ENCODE data around the gene LBP.
"Not testable (repeated sequence)": the region's sequence is repeated elsewhere in the genome, so short reads cannot be mapped to it uniquely, and the experiment has no call there.

Gene LBP

DNA sequence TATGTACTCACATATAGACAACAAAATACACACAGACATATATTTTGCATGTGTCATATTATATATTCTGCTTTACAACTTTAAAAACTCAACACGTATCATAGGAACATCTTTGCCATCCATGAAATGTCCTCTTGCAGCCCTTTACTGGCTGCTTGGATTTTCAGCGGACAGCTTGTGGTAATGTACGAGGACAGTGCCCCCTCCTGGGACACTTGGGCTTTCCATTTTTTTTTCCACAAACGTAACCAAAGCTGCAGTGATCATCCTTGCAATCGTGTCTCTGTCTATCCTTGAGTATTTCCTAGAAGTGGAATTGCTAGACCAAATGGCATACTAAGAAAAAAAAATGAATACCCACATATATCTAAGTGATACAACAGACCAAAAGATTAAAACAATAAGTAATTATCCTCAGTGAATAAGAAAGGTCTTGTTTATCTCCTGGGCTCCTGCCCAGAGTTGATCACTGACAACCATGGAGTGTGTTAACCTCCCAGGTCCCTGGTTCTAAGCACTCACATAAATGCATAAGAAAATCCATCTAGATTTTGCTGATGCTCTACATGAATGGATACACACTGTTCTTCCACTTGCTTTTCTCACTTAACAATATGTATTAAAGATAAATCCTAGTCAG is 24.2 kb upstream of the LBP start:
- peak in 1 of 2 experiments; percentile 59 for DNase-seq

DNA sequence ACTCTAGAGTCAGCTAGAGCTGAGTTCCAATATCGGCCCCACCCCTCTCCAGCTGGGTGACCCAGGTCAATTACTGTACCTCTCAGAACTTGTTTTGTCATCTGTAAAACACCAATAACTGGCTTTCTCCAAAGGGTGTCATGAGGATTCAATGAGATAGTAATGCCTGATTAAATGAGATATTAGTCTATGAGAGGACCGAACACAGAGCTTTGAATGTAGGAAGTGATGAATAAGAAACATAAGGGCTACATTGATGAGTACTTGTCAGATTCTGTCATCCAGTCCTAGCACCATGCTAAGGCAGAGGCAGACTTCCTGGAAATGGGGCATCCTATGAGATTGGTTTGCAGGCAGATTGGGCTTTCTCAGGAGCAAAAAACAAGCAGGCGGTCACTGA is 22.1 kb upstream of the LBP start:
- no peak for DNase-seq

DNA sequence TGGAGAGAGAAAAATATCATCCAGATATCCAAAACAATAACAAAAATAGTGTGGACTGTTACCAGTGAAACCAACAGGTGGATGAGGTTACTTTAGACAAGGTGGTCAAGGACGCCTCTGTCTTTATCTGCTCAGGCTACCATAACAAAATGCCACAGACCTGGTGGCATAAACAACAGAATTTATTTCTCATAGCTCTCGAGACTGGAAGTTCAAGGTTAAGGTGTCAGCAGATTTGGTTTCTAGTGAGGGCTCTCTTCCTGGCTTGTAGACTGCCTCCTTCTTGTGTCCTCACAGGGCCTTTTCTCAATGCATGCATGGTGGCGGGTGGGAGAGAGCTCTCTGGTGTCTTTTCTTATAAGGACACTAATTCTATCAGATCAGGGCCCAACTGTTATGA is 21.1 kb upstream of the LBP start:
- no peak for DNase-seq

DNA sequence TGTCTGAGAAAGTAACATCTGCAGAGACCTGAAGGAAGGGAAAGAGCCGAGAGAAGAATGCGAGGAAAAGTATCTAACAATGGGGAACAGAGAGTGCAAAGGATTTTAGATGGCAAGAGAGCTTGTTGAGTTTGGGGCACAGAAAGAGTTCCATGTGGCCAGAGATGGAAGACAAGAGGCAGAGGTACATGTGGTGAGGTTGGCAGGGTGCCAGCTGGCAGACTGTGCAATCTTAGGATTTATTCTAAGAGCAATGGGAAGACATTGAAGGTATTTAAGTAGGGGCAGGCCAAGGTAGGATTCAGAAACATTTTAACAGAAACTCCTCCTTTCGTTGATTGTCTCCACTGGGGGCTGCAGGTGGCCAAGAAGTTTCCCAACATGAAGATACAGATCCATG is 20.4 kb upstream of the LBP start:
- DNase-seq = no peak

DNA sequence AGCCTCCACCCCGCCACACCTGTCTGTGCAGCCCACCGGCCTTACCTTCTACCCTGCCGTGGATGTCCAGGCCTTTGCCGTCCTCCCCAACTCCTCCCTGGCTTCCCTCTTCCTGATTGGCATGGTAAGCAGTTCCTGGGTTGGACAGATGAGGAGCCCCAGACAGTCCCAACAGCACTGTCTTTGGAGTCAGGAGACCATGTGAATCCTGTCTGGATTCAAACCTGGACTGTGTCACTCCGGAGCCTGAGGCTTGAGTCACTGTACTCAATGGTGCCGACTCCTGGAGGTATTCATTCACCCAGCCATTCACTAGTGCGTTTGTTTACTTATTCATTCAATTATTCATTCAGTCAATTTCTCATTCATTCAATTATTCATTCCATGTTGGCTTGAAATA is 20.0 kb upstream of the LBP start:
- no peak for DNase-seq

DNA sequence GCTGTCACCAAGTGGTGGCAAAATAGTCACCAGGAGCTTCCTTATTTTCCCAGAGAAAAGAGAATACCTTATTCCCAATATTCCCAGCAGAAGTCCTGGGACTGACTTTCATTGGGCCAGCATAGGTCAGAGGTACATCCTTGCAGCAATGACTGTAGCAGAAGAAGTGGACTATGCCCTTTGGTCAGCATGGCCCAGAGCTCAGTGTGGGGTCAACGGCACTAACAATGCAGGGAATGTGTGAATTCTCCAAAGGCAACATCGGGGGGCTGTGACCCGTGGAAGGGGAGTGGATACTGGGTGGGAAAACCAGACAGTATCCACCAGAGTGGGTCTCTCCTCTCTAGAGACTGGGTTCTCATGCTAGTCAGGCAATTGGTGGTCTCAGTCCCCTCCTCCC is 15.6 kb upstream of the LBP start:
- no peak for DNase-seq

DNA sequence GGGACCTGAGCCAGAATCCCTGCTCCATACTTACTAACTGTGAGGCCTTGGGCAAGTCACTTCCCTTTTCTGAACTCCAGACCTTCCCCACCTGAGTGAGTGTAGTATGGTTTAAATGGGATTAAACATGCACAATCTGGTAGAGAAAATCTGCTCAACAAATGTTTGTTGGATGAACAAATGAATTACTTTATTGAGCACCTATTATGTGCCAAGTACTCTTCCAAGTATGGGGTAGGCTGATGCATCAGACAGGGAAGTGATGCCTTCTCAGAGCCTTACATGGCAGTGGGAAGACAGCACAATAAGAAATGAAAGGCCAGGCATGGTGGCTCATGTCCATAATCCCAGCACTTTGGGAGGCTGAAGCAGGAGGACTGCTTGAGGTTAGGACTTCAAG is 15.0 kb upstream of the LBP start:
- no peak for DNase-seq

DNA sequence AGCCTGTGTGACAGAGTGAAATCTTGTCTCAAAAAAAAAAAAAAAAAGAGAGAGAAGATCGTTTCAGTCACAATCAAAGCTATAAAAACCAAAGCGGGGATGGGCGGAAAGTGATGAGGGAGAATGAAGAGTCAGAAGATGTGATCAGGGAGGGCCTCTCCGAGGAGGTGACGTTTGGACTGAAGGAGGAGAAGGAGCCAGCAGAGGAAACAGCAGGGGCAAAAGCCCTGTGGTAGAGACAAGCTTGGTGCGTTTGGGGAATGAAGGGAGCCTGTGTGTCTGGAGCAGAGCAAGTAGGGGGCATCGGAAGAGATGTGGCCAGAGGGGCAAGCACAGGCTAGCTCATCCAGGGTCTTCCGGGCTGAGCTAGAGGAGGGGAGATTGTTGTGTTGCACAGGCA is 14.5 kb upstream of the LBP start:
- DNase-seq = no peak

DNA sequence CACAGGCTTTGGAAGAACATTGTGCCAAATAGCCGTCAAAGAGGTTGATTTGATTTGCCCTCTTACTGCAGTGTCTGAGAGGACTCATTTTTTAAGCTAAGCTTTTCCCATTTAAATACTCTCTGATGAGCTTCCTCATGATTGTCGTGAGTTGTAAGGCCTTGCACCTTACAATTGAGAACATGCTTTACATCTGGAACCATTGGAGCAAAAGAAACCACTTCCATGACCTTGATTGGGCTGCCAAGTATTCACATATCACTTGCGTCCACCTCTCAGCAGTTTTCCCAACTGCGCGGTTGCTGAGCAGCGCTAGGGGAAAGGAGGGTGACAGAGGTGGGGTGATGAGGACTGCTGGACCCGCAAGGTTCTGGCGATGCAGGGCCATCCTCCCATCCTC is 12.3 kb upstream of the LBP start:
- DNase-seq = no peak

DNA sequence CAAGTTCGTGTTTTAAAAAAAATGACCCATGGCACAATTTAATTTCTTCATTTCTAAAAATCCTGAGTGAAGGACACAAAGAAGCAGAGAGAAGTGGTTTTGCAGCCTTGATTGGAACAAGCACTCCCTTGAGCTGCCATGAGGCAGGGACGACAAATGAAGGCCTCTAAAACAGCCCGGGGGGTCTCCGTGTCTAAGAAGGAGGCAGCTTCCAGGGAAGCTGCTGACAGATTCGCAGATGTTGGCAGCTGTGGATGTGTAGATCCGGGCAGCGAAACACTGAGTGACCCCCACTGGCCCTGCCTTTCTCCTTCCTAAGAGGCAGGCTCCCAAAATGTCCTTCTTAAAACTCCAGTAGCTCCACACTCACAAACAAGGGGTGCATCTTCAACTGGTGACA is 9.6 kb upstream of the LBP start:
- DNase-seq = no peak

DNA sequence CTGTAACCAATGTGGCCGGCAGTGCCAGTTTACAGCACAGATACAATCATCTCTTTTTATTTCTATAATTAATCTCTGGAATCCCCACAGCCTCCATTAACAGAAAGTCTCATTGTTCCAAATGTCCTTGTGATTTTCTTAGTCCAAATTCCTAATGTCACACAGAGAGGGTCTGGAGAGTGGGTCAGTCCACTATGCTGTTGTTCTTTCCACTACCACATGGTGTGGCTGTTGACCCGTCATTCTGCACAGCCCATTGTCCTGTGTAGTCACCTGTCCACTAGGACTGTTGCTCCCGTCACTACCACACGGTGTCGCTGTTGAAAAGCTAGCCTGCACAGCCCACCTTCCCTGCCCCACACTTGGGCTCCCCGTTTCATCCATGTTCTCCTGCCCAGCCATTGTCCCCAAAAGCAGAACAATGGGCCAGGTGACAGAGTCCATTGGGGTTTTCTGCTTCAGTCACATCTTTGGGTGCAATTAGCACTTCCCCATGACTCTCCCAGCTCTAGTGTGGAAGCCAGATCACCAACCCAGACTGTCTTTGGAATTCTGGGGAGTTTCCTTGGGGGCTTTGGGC is 8.6 kb upstream of the LBP start:
- peak; percentile 44 to 53 for DNase-seq

DNA sequence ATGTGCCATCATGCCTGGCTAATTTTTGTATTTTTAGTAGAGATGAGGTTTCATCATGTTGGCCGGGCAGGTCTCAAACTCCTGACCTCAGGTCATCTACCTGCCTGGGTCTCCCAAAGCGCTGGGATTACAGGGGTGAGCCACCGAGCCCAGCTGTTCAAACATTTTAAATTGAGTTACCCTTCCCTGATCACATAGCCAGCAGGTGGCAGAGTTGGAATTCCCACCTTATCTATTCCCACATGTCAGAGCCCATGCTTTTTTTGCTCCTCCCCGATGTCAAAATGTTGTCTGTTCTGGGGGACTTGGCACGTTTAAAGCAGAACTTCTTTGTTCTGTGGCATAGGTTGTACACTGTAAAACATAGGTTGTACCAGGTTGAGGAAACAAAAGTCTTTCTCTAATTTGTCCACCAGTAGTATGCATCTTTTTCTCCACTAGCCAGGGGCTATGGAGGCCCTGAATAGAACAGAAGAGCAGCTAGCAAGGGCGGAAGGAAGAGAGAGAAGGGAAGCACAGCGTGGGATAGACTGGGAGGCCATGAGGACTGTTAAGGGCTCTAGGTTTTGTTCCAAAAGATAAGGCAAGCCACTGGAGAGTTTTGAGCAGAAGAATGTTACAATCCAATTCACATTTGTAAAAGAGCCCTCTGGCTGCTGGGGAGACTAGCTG is 7.3 kb upstream of the LBP start:
- peak in 1 of 2 experiments; percentile 21 for DNase-seq

DNA sequence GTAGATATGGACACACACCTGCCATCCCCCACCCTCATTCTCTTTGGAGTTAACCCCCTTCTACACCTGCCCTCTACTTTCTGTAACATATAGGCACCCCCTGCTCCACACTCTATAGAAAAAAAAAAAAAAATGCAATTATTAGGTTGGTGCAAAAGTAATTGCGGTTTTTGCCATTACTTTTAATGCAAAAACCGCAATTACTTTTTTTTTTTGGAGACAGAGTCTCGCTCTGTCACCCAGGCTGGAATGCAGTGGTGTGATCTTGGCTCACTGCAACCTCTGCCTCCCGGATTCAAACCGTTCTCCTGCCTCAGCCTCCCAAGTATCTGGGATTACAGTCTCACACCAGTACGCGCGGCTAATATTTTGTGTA is 6.8 kb upstream of the LBP start:
- not testable (repeated sequence) for DNase-seq

DNA sequence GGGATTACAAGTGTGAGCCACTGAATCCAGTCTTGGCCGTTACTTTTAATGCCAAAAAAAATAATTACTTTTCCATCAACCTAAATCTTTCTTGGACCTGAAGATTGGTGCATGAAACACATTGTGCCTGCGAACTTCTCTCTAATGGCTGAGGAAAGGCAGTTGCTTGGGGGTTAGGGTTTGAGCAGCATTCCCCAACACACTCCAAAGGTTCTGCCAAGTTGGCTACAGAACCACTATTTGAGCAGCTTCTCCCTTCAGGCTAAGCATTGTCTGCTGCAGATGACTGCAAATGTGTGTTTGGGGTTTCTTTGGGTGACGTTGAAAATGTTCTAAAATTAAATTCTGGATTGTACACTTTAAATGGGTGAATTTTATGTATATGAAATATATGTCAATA is 6.3 kb upstream of the LBP start:
- DNase-seq = no peak

DNA sequence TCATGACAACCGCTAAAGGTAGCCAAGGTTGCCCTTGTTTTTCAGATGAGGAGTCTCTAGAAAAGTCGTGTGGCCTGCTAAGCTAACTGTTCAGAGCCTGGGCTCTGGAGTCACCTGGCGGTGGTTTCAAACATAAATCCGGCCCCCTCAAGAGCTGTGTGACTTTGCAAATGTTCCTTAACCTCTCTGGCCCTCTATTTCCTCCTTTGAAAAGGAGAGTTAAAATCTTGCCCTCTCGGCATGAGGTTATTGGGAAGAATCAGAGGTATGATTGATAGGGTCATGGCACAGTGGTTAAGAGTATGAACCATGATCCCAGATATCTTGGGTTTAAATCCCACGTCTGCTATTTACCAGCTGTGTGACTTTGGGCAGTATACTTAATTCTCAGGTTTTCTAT is 5.6 kb upstream of the LBP start:
- no peak for DNase-seq

DNA sequence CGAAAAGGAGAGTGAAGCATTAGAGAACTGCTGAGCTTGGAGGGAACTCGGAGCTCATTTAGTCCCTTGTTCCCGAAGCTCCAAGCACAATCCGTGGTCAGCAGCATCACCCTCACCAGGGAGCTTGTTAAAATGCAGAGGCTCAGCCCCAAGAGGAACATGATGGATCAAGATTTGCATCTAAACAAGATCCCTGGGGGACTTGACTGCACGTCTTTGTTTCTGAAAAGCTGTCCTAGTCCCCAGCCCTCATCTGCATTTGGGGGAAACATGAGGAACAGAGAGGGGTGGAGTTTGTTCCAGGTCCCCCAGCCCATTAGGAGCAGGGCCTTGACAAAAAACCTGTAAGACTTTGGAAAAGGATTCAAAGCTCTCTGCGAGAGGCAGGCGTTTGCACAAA is 4.1 kb upstream of the LBP start:
- DNase-seq = no peak

DNA sequence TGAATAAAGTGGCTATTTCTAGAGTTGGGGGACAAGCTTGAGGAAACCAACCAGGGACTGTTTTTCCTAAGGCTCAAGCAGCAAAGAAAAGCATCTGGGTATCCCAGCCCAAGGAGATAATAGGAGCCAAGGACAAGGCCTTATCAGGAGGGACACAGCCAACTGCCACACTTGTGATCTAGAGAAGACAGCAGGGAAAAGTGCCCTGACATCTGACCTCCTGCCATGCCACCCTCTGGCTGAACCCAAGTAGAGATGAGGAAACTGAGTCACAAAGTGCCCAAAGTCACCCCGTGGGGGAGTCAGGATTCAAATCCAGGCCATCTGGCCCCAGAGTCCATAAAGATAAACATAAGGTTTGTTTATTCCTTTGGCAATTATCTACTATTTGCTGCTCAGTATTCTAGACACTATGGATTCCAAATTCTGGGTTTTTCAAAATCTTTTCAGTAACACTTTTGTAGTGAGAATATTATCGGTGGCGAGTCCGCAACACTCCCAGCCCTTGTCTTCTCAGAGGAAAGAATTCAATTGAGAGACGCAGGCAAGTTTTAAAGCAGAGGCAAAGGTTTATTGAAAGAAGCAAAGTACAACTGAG is 3.5 kb upstream of the LBP start:
- no peak for DNase-seq

DNA sequence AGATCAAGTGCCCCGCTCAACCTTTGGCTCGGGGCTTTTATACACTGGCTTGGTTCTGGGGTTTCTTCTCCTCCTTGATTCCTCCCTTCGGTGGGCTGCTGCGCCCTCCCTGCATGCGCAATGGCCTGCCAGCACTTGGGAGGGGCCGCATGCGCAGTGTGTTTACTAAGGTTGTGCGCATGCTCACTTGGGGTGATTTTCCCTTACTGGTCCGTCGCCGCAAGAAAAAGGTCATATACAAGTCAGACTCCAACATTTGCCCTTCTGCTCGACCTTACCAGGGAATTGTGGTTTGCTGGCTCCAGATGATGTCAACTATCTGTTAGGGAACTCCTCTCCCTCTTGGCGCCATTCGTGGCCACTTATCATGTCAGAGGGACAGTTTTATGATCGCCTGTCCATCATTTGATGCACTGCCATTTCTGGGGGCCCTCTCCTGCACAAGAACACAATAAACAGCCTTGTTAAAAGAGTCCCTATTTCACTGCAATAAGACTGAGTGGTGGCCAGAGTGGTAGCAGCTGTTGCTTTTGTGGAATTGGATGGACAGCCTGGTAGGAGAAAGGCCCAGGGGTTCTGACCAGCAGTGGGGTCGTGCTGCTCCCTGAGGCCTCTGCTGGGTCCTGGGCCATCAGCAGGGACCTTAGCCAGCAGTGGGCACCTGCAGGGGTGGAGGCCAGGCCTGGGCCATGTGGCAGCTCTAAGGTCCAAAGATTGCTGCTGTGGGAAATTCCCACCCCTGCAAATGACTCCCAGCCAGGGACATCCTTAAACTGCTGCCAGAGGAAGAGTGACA is 2.8 kb upstream of the LBP start:
- DNase-seq = peak; percentile 81 to 86

DNA sequence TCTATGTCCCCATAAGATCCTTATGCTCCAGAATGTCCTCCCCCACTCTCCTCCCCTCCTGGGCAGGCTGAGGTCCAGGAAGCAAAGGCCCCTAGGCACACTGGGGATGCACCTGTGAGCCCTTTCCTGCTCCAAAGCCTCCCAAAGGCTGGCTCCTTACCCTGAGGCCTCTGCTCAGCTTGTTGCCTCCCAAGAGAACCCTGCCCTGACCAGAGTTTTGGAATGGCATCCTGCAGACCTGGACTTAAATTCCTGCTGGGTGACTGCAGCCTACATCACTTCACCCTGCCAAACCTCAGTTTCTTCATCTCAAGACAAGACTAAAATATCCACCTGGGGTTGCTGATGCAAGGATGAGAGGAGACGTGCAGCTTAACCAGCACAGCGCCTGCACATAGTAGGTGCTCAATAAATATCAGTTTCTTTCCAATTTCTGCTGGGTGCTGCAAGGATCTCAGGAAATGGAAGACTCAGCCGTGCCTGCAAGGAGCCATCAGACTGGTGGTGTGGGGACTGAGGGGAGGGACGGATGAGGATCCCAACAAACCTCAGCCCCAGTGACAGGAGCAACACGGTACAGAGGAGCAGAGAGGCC is 2.1 kb upstream of the LBP start:
- DNase-seq = no peak

DNA sequence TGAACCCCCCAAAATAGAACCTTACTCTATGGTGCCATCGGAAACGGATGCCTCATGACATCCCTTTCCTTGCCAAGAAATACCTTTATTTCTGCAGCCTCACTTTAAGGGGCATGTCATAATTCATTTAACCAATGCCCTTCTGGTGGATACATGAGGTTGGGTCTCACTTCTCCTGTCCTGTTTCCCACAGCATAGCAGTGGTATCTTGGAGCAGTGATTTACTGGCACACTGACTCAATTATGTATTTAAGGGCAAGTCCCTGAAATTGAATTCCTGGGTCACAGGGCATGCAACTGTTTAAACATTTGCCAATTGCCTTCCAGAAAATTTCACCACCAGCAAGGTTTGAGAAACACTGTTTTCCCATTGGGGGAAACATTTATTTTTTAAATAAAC is 639 bp upstream of the LBP start:
- DNase-seq = no peak

DNA sequence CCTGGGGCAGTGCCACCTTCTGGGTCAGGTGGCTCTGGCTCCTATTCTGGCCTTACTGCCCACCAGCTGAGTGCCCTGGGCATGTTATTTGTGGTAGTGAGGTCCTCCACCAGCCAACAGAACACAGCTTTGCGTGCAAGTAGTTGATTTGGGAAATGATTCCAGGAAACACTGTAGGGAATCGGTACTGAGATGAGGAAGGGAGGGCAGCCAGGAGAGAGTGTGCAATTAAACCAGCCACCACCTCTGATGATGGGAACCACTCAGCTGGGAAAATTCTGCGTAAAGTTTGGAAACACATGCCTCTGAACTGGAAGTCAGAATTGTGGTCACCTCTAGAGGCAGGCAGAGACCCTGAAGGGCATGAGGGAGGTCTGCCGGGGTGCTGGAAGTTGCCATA is 459 bp downstream of the LBP start:
- DNase-seq = no peak

DNA sequence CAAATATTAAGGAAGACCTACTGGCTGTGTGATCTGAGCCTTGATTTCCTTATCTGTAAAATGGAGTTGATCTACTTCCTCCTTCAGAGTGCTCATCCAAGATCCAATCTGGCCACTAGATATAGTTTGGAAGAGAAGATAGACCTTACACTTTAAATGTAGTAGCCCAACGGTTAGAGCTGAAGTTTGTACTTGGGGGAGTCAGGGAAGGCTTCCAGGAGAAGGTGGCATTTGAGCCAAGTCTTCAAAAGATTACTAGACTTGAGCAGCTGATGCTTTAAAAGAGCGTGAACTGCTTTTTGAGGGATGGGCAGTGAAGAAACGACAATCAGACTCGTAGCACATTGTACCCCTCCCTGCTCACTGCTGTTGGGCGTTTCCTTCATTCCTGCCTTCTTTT is 3.6 kb downstream of the LBP start:
- no peak for DNase-seq

Measured in NCI-H1930 (cell line).